Effector CD4-positive, alpha-beta T cell (primary cell): ENCODE data around the gene ARHGAP4.

Experiments used
- DNase-seq: peaks from one replicate; pipeline ENCODE4 v3.0.0-alpha.2; 2020

Gene ARHGAP4

DNA sequence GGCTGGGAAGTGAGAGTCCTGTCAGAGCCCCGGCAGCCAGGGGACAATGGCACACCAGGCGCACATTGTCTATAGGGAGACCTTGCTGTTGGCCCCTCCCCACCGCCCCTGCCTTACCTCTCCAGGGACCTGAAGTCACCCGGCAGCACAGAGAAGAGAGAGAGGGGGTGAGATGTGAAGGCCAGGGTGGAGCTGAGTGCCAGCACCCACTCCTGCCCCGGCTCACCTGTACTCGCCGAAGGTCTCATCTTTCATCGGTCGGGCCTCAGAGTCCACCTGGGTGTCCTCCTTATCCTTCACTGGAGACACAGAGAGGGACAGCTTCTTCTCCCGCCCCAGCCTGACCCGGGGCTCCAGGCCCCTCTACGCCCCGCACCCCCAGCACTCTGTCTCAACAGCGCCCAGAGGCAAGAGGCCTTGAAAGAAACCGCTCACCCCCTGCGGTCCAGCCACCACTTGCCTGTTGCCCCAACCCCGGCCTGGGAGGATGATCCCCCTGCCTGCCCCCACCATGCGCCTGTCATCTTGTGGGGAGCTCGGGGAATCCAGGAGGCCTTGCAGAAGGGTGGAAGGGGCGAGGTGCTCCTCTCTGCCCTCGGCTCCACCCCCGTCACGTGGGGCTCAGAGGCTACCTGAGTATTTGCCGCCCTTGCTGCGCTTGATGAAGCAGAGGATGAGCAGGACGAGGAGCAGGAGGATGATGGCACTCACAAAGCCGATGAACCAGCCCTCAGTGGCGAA lies 62.6 kb downstream of the ARHGAP4 start:
- DNase-seq, result no peak

GRCh38 chrX:153862369-153863250 lies 63.5 kb downstream of the ARHGAP4 start:
- DNase-seq, result no peak

- no peak for DNase-seq
Observed at GRCh38 chrX:153861733-153862310, 64.2 kb downstream of the ARHGAP4 start.

DNA sequence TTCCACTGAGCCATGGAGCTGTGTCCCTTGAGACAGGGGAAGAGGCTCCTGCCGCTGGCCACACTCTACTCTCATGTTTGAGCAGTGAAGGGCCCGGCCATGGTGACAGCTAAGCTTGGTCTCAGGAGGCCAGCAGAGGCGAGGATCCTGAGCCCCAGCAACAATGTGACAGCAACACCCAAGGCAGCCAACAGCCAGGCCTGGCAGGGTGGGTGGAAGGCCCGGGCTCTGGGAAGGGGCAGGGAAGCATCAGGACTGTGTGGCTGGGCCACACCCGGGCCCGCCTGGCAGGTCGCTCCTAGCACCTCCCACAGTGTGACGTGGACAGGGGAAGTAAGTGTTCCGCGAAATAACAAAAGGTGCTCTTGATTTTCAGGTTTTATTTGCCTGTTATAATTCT lies 64.9 kb downstream of the ARHGAP4 start:
- no peak for DNase-seq
